ENCODE data around the gene OR10A2.
A peak's percentile ranks its signal among the peaks of the same experiment; 100 is the strongest.
"Not testable (repeated sequence)": the region's sequence is repeated elsewhere in the genome, so short reads cannot be mapped to it uniquely, and the experiment has no call there.

OR10A2 gene

GRCh38 chr11:6862961-6863360 is at the start of gene OR10A2:
Gene OR10A2, plus strand, starts transcription at chr11:6863057. Its CDS starts 6,698 bp downstream, at chr11:6869755.
- peak in 1 of 2 experiments; percentile 2 for DNase-seq

- no peak for DNase-seq
These were observed 49.2 kb upstream of the OR10A2 start for GRCh38 chr11:6813656-6814055.

- DNase-seq = no peak
These were observed 45.2 kb upstream of the OR10A2 start for GRCh38 chr11:6817694-6818093.

- DNase-seq = no peak
These were observed 43.9 kb upstream of the OR10A2 start for GRCh38 chr11:6818967-6819366.

GRCh38 chr11:6824136-6824823 is 38.6 kb upstream of the OR10A2 start:
- DNase-seq = no peak

GRCh38 chr11:6825231-6825744 is 37.6 kb upstream of the OR10A2 start:
- DNase-seq = no peak

GRCh38 chr11:6828103-6828502 is 34.8 kb upstream of the OR10A2 start:
- DNase-seq = no peak

GRCh38 chr11:6833356-6833755 is 29.5 kb upstream of the OR10A2 start:
- no peak for DNase-seq

GRCh38 chr11:6834021-6834420 is 28.8 kb upstream of the OR10A2 start:
- no peak for DNase-seq

GRCh38 chr11:6841694-6842093 is 21.2 kb upstream of the OR10A2 start:
- DNase-seq = no peak

- no peak for DNase-seq
These were observed 19.2 kb upstream of the OR10A2 start for GRCh38 chr11:6843670-6844069.

- no peak for DNase-seq
These were observed 18.5 kb upstream of the OR10A2 start for GRCh38 chr11:6844356-6844755.

- no peak for DNase-seq
These were observed 17.5 kb upstream of the OR10A2 start, which contains the start of gene OR10A5 for GRCh38 chr11:6845383-6845782. Gene OR10A5, plus strand, starts transcription at chr11:6845683. Its CDS starts 0 bp downstream, at chr11:6845683.

GRCh38 chr11:6850526-6850925 is 12.3 kb upstream of the OR10A2 start:
- DNase-seq = no peak

GRCh38 chr11:6854801-6855200 is 8.1 kb upstream of the OR10A2 start:
- DNase-seq = not testable (repeated sequence)

- no peak for DNase-seq
These were observed 6.8 kb upstream of the OR10A2 start for GRCh38 chr11:6855971-6856541.

GRCh38 chr11:6856871-6857270 is 6.0 kb upstream of the OR10A2 start:
- DNase-seq = no peak

GRCh38 chr11:6864438-6864837 is 1.6 kb downstream of the OR10A2 start:
- DNase-seq = no peak

- DNase-seq = no peak
These were observed 8.4 kb downstream of the OR10A2 start for GRCh38 chr11:6871278-6871677.

- no peak for DNase-seq
These were observed 12.9 kb downstream of the OR10A2 start for GRCh38 chr11:6875761-6876160.

- DNase-seq = no peak
These were observed 13.5 kb downstream of the OR10A2 start, which contains the start of gene OR10A4 for GRCh38 chr11:6876325-6876724. Gene OR10A4, plus strand, starts transcription at chr11:6876625. Its CDS starts 23 bp downstream, at chr11:6876648.

GRCh38 chr11:6876914-6877313 is 14.1 kb downstream of the OR10A2 start:
- no peak for DNase-seq

GRCh38 chr11:6882751-6883150 is 19.9 kb downstream of the OR10A2 start:
- DNase-seq = no peak

GRCh38 chr11:6887711-6888110 is 24.9 kb downstream of the OR10A2 start:
- DNase-seq = not testable (repeated sequence)

All from cerebellar nuclear complex (tissue), 1 donor.